Inflammatory macrophage (primary cell): Measurements from ENCODE around the gene ZNF408.

Source experiments
- DNase-seq, 2 donors: peaks; one replicate each; pipeline ENCODE4 v3.0.0-alpha.2; 2020 to 2022

Gene ZNF408

DNA sequence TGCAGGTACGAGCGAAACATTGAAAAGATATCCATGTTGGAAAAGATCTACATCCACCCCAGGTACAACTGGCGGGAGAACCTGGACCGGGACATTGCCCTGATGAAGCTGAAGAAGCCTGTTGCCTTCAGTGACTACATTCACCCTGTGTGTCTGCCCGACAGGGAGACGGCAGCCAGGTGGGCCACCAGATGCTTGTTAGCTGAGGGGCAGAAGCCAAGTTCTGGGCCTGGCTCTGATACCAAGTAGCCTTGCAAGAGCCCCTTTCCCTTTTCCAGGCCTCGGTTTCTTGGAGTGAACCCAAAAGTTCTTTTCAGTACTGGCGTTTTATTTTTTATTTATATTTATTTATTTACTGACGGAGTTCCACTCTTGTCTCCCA, 27.8 kb downstream of the ZNF408 start:
- no peak for DNase-seq

DNA sequence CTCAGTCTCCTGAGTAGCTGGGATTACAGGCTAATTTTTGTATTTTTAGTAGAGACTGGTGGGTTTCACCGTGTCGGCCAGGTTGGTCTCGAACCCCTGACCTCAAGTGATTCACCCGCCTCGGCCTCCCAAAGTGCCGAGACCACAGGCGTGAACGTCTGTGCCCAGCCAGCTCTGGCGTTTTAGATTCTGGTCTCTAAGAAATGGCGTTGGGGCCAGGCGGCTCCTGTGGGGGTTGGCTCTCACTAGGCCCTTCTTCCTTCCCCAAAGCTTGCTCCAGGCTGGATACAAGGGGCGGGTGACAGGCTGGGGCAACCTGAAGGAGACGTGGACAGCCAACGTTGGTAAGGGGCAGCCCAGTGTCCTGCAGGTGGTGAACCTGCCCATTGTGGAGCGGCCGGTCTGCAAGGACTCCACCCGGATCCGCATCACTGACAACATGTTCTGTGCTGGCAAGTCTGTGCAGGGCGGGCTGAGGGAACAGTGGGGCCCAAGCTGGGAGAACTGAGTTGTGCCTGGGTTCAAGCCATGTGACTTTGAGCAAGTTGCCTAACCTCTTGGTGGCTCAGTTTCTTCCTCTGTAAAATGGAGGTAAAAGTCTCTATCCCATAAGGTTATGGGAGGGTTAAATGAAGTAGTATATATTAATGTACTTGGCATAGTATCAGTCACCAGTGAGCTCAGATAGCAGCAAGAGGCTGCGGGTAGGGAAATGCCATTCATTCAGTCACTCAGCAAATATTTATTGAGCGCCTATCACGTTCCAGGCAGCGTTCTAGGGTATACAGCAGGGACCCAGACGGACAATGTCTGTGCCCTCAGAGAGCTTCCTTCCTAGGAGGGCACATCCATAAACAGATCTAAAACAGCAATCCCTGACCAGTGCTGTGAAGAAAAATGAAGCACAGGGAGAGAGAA, 28.5 kb downstream of the ZNF408 start:
- DNase-seq: no peak

DNA sequence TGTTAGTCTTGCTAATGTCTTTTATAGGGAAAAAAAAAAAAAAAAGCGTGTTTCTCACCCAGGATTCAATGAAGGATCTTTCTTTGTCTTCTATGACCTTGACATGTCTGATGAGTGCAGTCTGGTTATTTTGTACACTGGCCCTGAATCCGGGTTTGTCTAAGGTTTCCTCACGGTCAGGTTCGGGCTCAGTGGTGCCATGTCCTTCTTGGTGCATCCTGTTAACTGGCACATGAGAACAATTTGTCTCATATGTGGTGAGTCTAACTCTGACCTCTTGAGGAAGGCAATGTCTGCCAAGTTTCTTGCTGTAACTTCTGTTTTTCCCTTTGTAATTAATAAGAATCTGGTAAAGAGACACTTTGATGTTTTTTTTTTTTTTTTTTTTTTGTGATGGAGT, 30.7 kb downstream of the ZNF408 start:
- no peak for DNase-seq

DNA sequence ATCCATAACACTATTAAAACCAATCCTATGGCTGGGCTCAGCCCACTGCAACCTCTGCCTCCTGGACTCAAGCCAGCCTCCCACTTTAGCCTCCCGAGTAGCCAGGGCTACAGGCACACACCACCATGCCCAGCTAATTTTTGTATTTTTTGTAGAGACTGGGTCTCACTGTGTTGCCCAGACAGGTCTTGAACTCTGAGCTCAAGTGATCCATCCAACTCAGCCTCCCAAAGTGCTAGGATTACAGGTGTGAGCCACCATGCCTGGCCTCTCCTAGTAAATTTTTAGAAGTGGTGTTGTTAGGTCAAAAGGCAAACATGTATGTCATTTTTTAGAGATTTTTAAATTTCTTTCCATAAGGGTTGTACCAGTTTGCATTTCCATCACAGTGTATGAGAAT, 32.4 kb downstream of the ZNF408 start:
- no peak for DNase-seq

DNA sequence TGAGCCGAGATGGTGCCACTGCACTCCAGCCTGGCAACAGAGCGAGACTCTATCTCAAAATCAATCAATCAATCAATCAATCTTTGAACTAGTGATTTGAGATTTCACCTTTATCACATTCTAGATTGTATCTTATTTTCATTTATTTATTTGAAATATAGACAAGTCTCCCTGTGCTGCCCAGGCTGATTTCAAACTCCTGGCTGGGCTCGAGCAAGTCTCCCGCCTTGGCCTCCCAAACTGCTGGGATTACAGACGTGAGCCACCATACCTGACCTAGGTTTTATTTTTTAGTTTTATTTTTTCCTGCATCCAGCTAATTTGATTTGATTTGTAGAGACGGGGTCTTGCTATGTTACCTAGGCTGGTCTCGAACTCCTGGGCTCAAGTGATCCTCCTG, 35.3 kb downstream of the ZNF408 start:
- DNase-seq: no peak

DNA sequence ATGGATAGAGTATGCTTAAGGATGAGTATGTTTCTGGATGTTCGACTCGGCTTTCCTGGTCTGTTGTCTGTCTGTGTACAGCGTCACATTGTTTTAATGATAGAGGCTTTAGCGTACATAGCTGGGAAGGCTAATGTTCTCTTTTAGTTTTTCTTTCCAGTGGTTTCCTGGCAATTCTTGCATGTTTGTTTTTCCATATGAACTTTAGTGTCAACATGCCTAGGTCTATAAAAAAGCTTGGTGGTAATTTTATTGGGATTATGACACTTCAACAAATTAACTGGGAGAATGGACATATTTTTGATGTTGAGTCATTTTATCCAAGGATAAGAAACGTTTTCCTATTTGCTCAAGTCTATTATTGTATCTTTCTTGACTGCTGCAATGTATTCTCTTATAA, 35.8 kb downstream of the ZNF408 start:
- DNase-seq: no peak

DNA sequence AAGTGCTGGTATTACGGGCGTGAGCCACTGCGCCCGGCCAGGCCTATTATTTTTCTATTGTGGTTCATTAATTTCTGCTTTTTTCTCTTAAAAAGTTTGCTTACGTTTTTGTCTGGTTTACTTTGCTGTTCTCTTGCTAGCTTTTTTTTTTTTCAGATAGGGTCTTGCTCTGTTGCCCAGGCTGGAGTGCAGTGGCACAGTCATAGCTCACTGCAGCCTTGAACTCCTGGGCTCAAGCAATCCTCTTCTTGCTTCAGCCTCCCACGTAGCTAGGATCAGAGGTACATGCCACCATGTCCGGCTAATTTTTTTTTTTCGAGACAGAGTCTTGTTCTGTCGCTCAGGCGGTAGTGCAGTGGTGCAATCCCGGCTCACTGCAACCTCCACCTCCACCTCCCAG, 36.9 kb downstream of the ZNF408 start:
- DNase-seq: no peak

DNA sequence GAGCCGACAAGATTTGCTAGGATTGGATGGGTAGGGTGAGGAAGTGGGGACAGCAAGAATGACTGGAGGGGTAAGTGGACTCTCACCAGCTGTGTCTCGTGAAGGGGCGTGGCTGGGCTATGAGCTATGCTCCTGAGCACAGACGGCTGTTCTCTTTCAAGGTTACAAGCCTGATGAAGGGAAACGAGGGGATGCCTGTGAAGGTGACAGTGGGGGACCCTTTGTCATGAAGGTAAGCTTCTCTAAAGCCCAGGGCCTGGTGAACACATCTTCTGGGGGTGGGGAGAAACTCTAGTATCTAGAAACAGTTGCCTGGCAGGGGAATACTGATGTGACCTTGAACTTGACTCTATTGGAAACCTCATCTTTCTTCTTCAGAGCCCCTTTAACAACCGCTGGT, 38.1 kb downstream of the ZNF408 start:
- DNase-seq: no peak

DNA sequence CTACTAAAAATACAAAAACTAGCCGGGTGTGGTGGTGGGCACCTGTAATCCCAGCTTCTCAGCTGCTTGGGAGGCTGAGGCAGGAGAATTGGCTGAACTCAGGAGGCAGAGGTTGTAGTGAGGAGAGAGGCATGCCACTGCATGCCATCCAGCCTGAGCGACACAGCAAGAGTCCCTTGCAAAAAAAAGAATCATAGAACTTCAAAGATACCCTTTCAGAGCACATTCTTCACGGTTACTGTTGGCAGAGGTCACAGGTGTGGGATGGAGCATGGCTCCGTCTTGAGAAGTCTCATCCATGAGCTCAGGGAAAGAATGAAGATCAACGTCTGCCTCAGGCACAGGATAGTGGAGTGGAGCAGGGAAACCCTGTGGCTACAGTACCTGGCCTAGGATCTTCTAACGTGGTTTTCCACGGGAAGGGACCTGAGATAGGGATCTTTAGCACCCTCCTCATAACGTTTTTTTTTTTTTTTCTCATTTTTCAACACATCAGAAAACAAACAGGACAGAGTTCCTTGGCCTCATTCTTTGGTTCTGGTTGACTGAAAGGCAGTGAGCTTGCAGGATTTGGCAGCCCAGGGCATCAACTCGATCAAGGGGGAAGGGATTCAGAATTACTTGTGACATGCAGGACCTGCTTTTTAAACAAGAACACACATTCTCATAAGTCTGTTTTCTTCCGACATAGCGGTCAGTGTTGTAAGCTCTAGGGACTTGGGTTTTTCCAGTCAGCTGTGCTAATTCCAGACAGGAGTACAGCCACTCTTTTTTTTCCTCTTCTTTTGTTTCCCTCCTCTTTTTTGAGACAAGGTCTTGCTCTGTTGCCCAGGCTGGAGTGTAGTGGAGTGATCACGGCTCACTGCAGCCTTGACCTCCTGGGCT, 41.0 kb downstream of the ZNF408 start:
- DNase-seq: no peak

DNA sequence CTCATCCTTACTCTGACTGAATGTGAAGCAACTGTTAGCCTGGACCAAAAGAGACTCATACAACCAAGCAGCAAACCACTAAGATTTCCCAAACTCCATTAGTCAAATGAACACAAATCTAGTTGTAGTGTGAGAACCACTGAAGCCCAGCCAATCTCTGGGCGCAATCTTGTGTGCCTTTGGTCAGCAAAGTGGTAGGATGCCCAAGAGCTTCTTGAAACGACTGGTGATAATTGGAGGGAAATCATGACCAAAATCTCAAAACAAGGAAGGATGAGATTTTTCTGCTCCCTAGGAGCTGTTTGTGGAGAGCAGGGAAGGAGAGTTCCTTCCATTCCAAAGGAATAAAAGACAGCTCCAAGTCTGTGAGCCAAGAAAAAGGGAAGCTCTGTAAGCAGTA, 42.2 kb downstream of the ZNF408 start:
- no peak for DNase-seq

DNA sequence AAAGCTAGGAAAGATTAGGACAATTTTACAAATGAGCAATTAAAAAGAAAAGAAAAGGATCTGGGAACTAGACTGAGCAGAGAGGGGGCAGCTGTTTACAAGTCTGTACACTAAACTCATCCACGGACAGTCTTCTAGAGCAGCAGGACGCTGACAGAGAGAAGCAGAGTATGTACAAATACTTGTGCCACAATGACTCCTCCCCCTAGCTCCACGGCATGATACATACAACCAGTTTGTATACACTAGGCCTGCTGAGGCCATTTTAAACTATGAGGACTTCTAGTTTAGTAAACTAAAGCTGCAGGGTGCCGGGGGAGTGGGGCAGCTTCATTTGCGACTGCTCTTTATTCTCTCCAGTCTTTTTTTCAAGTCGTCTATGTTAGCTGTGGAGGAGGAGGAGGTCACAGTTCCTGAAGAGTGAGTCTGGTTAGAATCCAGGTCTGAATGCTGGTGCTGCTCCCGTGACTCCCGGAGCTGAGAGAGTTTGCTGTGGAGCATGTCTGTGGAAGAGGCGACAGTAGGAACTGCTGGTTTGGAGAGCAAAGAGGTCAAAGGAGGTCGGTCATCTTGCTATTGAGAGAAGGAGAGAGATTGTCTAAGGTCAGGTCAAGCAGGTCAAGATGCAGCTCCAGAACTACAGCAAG, 43.0 kb downstream of the ZNF408 start:
- DNase-seq: no peak

DNA sequence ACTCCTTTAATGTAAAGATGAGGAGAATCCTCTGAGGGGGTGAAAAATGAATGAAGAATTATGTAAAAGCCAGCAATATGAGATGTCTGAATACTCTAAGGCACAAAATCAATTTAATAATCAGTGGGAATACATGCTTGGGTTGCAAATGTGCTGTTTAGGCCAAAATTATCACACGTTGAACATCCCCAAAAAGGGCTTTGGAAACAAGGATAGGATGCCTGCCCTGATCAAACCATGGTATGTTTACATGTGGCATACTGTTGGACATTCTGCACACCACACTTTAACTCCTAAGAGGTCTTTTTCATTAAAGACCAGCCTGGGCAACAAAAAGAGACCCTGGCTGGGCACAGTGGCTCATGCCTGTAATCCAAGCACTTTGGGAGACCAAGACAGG, 44.5 kb downstream of the ZNF408 start:
- no peak for DNase-seq

DNA sequence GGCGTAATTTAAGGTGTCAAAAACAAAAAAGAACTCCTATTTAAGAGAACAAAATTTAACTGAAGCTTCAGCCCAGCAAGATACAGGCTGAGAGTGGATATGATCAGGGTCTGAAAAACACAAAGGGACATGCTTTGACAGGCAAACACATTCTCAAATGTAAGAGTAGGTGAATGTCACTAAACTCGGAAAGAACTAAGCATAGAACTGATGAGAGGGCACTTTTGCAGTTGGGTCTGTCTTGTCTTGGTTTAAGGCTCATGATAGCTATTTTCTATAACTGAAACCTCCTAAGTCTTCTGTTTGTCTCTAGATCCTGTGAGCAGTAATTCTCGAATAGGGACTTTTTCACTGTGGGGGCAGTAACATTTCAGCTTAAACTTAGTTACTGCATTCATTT, 45.2 kb downstream of the ZNF408 start:
- no peak for DNase-seq

DNA sequence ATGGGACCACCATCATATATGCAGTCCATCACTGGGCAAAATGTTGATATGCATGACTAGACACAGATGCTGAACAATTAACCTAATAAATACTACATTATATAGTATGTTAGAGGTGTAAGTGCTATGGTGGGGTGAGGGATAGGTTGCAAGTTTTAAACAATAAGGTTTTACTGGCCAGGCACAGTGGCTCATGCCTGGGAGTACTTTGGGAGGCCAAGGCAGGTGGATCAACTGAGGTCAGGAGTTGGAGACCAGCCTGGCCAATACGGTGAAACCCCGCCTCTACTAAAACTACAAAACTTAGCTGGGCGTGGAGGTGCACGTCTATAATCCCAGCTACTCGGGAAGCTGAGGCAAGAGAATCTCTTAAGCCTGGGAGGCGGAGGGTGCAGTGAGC, 46.3 kb downstream of the ZNF408 start:
- DNase-seq: no peak
